Activated naive CD8-positive, alpha-beta T cell treated with anti-CD3 and anti-CD28 coated beads, Interleukin-2, amount 10 ng/mL, durations not matched to agents 7 days and 5 days (primary cell): Measurements from ENCODE around the gene NKAIN2. TPM values are rescaled to one million over a fixed set of nuclear protein-coding genes. Genes with fewer than 3 reads are reported as not detected.

Experiments
- ATAC-seq: fragments of 150-1000 bp; cut with Tn5 transposase; one replicate; pipeline ENCODE4 v1.10.0; 2021; ENCODE audit warnings: low read depth, moderate library complexity
- POLR2A ChIA-PET: fragments of 350-600 bp; sonication (Branson Sonifier 250); formaldehyde crosslinking; loops from one replicate; lab custom pipeline; 2021; ENCODE audit warnings: antibody characterized with exemption; lab: Charles Lee
- DNase-seq: peaks from one replicate; pipeline ENCODE4 v3.0.0; 2021
- H3K27ac Mint-ChIP-seq: one replicate; pipeline ENCODE4 v1.8.0; 2022; ENCODE audit warnings: mild to moderate bottlenecking, mixed read lengths
- H3K27me3 Mint-ChIP-seq: one replicate; pipeline ENCODE4 v1.8.0; 2022; ENCODE audit warnings: mild to moderate bottlenecking, moderate library complexity, mixed read lengths
- H3K36me3 Mint-ChIP-seq: one replicate; pipeline ENCODE4 v1.8.0; 2021; ENCODE audit warnings: mild to moderate bottlenecking, mixed read lengths
- H3K4me1 Mint-ChIP-seq: one replicate; pipeline ENCODE4 v1.8.0; 2021; ENCODE audit warnings: mixed read lengths
- H3K4me3 Mint-ChIP-seq: one replicate; pipeline ENCODE4 v1.8.0; 2022; ENCODE audit warnings: mild to moderate bottlenecking, moderate library complexity, mixed read lengths
- H3K9me3 Mint-ChIP-seq: one replicate; pipeline ENCODE4 v1.8.0; 2021; ENCODE audit warnings: mixed read lengths
- total RNA-seq, 2 experiments: library from RNA; stranded (reverse); gene quantifications; one replicate each; pipeline ENCODE4 v1.2.3, GENCODE V29; 2021

Gene NKAIN2
- total RNA-seq, 2 experiments from 2014 or later, result not detected

- H3K4me3 Mint-ChIP-seq, result no peak overlapping the region
- no peaks in the 10 kb centered on the region for H3K27me3 Mint-ChIP-seq
- H3K36me3 Mint-ChIP-seq, result no peaks in the 10 kb centered on the region
- no peak for ATAC-seq
- DNase-seq, result no peak
- POLR2A ChIA-PET, result no interaction called here
- H3K27ac Mint-ChIP-seq, result no peak overlapping the region
- H3K4me1 Mint-ChIP-seq, result no peaks in the 10 kb centered on the region
- H3K9me3 Mint-ChIP-seq, result no peaks in the 10 kb centered on the region
Measured at GRCh38 chr6:123794799-123795198, 8.9 kb upstream of the NKAIN2 start.

- no peak overlapping the region for H3K4me3 Mint-ChIP-seq
- H3K27me3 Mint-ChIP-seq, result peaks cover 31% of the 10 kb centered on the region
- POLR2A ChIA-PET, result no interaction called here
- H3K27ac Mint-ChIP-seq, result no peak overlapping the region
- ATAC-seq (no peak), DNase-seq (no peak)
- no peaks in the 10 kb centered on the region for H3K9me3 Mint-ChIP-seq
- H3K4me1 Mint-ChIP-seq, result peaks cover 6% of the 10 kb centered on the region
- H3K36me3 Mint-ChIP-seq, result no peaks in the 10 kb centered on the region
Measured at GRCh38 chr6:123801067-123801466, 2.6 kb upstream of the NKAIN2 start.

GRCh38 chr6:123802351-123802696 lies 1.3 kb upstream of the NKAIN2 start:
- Mint-ChIP-seq H3K9me3 (no peaks in the 10 kb centered on the region), H3K4me1 (peaks cover 6% of the 10 kb centered on the region), H3K36me3 (no peaks in the 10 kb centered on the region), H3K4me3 (peak overlapping the region; percentile 58), H3K27me3 (peaks cover 40% of the 10 kb centered on the region), H3K27ac (no peak overlapping the region)
- no peak for DNase-seq
- ATAC-seq, result no peak
- POLR2A ChIA-PET, result no interaction called here

DNA sequence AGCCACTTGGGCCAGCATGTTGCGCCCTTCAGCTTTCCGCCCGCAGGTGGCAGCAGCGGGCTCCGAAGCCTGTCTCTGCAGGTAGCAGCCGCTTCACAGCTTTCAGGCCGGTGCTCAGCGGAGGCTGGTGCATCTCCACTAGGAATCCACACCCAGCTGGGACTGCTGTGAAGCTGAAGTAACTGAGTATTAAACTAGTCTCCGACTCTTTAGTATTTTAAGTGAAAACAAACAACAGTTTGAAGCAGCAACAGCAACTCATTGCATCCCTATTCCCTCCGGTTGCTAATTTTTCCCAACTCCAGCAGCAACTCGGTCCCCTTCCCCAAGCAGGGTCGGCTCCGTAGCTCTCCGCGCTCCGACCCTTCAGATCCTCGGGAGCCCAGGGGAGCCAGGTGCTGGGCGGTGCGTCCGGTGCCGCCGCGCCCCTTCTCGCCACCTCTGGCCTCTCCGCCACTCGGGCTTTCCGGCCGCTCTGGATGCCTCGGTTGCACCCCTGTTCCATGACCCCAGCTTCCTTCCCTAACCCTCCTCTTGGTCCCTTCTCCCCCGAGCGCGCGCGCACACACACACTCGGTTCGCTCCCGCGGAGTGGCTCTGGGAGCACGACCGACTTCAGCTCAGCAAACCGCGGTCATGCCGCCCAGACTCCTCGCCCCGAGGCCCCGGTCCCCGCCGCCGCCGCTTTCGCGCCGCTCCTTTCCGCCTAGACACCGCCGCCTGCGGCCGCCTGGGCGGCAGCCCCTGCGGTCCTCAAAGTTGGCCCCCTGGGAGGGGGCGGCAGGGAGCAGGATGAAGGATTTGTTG lies 765 bp upstream of the NKAIN2 start:
- Mint-ChIP-seq H3K9me3 (no peaks in the 10 kb centered on the region), H3K27ac (no peak overlapping the region), H3K27me3 (peaks cover 44% of the 10 kb centered on the region), H3K36me3 (no peaks in the 10 kb centered on the region), H3K4me1 (peaks cover 6% of the 10 kb centered on the region), H3K4me3 (peak overlapping the region; percentile 58)
- DNase-seq (peak; percentile 80), ATAC-seq (peak; percentile 94)
- POLR2A ChIA-PET, result no interaction called here

DNA sequence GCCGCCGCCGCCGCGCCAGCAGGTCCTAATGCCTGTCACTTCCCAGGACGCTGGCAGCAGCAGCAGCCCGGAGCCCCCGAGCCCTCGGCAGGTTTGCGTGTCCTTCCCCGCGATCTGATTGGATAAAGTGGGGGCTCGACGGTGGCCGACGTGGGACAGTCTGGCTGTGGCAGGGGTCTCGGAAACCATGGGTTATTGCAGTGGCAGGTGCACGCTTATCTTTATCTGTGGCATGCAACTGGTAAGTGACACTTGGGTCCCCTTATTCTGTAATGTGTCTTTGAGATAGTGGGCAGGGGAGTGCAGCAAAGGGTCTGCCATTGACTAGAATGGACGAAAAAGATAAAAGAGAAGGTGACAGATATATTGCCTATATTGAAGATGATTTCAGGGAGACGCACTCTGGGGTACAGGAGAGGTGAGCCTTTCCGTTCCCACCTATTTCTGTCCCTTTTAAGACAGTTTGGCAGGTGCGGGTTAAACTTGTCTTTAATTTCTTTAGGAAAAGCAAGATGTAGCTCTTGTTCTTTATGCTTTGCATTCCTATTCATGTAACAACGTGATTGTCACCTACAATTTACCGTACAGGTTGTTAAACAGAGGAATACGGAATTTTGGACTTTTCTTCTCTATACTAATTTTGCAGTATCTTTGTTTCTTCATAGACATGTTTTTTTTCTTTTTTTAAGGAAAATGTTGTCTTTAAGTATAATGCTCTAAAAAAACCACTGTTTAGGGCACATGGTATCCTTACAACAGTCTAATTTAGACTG lies 535 bp downstream of the NKAIN2 start:
- H3K4me1 Mint-ChIP-seq, result peaks cover 6% of the 10 kb centered on the region
- DNase-seq (peak; percentile 29), ATAC-seq (no peak)
- H3K36me3 Mint-ChIP-seq, result no peaks in the 10 kb centered on the region
- H3K27me3 Mint-ChIP-seq, result peaks cover 50% of the 10 kb centered on the region
- no peak overlapping the region for H3K27ac Mint-ChIP-seq
- POLR2A ChIA-PET, result no interaction called here
- H3K9me3 Mint-ChIP-seq, result no peaks in the 10 kb centered on the region
- H3K4me3 Mint-ChIP-seq, result peak overlapping the region; percentile 63

DNA sequence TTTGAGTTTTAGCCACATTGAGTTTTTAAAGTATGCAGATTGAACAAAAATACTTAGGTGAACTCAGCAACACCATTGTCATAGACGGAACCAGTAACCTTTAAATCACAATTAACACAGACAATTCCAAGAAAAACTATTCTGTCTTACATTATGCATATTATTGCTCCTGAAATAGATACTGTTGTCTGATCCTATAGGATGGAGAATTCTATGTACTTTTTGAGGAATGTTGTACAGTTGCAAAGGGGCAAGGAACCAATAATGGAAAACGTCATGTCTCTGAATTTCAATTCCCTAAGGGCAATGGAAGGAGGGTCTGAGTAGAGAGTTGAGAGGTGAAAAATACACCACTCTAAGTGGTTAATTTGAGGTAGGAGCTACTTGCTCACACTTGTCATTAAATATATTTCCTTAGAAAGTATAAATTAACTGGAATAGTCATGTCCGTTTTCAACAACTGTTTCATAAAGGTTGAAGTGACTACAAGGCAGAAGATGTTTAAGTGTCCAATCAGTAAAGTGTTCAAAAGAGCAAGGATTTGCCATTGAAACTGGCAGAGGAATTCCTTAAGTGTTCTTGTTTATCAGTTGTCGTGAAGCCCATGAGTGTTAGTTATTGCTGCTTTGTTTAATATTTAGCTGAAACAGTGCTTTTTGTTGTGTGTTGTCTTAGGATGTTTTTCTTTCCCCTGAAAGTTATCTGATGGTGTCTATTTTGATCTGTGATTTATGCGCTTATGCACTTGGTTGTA lies 1.3 kb downstream of the NKAIN2 start:
- ATAC-seq, result no peak
- Mint-ChIP-seq H3K36me3 (no peaks in the 10 kb centered on the region), H3K4me3 (no peak overlapping the region), H3K27me3 (peaks cover 50% of the 10 kb centered on the region), H3K4me1 (peaks cover 6% of the 10 kb centered on the region), H3K9me3 (no peaks in the 10 kb centered on the region), H3K27ac (no peak overlapping the region)
- POLR2A ChIA-PET, result no interaction called here
- DNase-seq, result no peak

DNA sequence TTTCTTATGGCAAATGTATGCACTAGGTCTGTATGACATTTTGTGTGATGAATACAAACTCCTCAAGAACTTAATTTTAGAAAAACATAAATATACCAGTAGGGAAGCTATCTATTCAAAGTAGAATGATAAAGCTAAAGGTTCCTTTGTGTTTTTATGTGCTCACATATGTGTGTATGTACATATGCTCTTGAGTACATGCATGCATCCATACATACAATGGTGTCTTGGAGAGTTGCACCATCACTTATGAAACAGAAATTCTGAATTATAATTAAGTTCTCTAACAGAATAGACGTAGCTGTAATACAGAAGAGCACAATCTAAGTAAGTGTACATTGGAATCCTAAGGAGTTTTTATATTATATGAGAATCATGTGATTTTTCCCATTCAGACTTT lies 2.3 kb downstream of the NKAIN2 start:
- Mint-ChIP-seq H3K36me3 (no peaks in the 10 kb centered on the region), H3K4me3 (no peak overlapping the region), H3K27ac (no peak overlapping the region), H3K27me3 (peaks cover 50% of the 10 kb centered on the region), H3K9me3 (no peaks in the 10 kb centered on the region), H3K4me1 (peaks cover 6% of the 10 kb centered on the region)
- POLR2A ChIA-PET, result no interaction called here
- no peak for ATAC-seq
- no peak for DNase-seq

DNA sequence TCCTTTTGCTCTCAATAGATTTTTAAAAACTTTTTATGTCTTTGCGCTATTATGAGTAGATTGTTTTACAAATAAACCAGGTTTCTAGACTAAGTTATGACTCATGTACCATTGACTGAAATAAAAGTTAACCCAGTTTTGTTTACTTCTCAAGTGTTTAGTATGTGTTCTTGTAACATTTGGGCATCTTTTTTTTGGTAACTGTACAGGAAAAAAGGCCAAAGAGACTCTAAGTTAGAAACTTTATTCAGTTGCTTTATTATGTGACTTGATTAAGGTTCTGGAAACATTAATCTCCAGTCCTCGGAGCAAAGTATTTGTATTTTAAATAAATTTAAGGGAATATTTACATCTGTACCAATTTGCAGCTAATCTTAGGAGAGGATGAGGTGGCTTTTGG lies 2.9 kb downstream of the NKAIN2 start:
- H3K27ac Mint-ChIP-seq, result no peak overlapping the region
- H3K9me3 Mint-ChIP-seq, result no peaks in the 10 kb centered on the region
- H3K36me3 Mint-ChIP-seq, result no peaks in the 10 kb centered on the region
- POLR2A ChIA-PET, result no interaction called here
- peaks cover 6% of the 10 kb centered on the region for H3K4me1 Mint-ChIP-seq
- ATAC-seq (no peak), DNase-seq (no peak)
- H3K27me3 Mint-ChIP-seq, result peaks cover 50% of the 10 kb centered on the region
- no peak overlapping the region for H3K4me3 Mint-ChIP-seq

DNA sequence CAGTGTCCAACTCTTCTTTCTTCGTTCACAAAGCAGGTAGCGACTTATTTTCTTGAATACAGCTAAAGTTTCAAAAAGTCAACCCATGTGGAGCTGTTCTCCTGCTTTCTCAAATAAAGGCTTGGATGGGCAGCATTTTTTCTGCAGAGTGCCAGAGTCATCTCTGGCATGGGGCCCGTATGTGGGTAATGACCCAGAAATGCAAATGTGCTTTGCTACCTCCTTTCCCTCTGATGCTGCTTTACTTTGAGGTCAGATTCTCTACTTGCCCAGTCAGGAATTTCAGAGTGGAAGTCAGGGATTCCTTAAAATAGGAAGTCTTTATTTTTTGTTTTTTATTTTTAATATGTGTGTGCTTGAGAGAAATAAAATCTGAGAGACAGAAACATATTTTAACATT lies 4.9 kb downstream of the NKAIN2 start:
- peaks cover 38% of the 10 kb centered on the region for H3K27me3 Mint-ChIP-seq
- POLR2A ChIA-PET, result no interaction called here
- H3K4me1 Mint-ChIP-seq, result no peaks in the 10 kb centered on the region
- no peak for DNase-seq
- no peaks in the 10 kb centered on the region for H3K36me3 Mint-ChIP-seq
- no peaks in the 10 kb centered on the region for H3K9me3 Mint-ChIP-seq
- no peak for ATAC-seq
- no peak overlapping the region for H3K4me3 Mint-ChIP-seq
- H3K27ac Mint-ChIP-seq, result no peak overlapping the region

- no peak for ATAC-seq
- Mint-ChIP-seq H3K27me3 (peaks cover 24% of the 10 kb centered on the region), H3K4me3 (no peak overlapping the region), H3K36me3 (no peaks in the 10 kb centered on the region), H3K27ac (no peak overlapping the region), H3K9me3 (no peaks in the 10 kb centered on the region), H3K4me1 (no peaks in the 10 kb centered on the region)
- no peak for DNase-seq
- POLR2A ChIA-PET, result no interaction called here
Measured at GRCh38 chr6:123810214-123810613, 6.5 kb downstream of the NKAIN2 start.

- POLR2A ChIA-PET, result no interaction called here
- H3K27me3 Mint-ChIP-seq, result peaks cover 20% of the 10 kb centered on the region
- ATAC-seq, result no peak
- no peak overlapping the region for H3K27ac Mint-ChIP-seq
- no peaks in the 10 kb centered on the region for H3K9me3 Mint-ChIP-seq
- DNase-seq, result no peak
- H3K36me3 Mint-ChIP-seq, result no peaks in the 10 kb centered on the region
- no peaks in the 10 kb centered on the region for H3K4me1 Mint-ChIP-seq
- no peak overlapping the region for H3K4me3 Mint-ChIP-seq
Measured at GRCh38 chr6:123810948-123811347, 7.3 kb downstream of the NKAIN2 start.

- POLR2A ChIA-PET, result no interaction called here
- no peak for ATAC-seq
- no peaks in the 10 kb centered on the region for H3K36me3 Mint-ChIP-seq
- peaks cover 17% of the 10 kb centered on the region for H3K27me3 Mint-ChIP-seq
- no peaks in the 10 kb centered on the region for H3K4me1 Mint-ChIP-seq
- no peak overlapping the region for H3K4me3 Mint-ChIP-seq
- no peak for DNase-seq
- H3K9me3 Mint-ChIP-seq, result no peaks in the 10 kb centered on the region
- H3K27ac Mint-ChIP-seq, result no peak overlapping the region
Measured at GRCh38 chr6:123811378-123811777, 7.7 kb downstream of the NKAIN2 start.

GRCh38 chr6:123812621-123813020 lies 9.0 kb downstream of the NKAIN2 start:
- POLR2A ChIA-PET, result no interaction called here

More at GRCh38 chr6:123812621-123813020, 9.0 kb downstream of the NKAIN2 start:
- no peak overlapping the region for H3K27ac Mint-ChIP-seq
- H3K36me3 Mint-ChIP-seq, result no peaks in the 10 kb centered on the region
- no peaks in the 10 kb centered on the region for H3K4me1 Mint-ChIP-seq
- DNase-seq (no peak), ATAC-seq (no peak)
- H3K27me3 Mint-ChIP-seq, result peaks cover 7% of the 10 kb centered on the region
- no peak overlapping the region for H3K4me3 Mint-ChIP-seq
- H3K9me3 Mint-ChIP-seq, result no peaks in the 10 kb centered on the region
